Vagina (tissue), 2 donors: Measurements from ENCODE around the gene CAPN9.

Source experiments
- CTCF ChIP-seq, 3 experiments: fragments of 450-650 bp in 2 of 3; fragments of 200-600 bp in 1 of 3; sonication (generic) in 1 of 3; IDR thresholded peaks; one replicate each; pipeline ENCODE4 v1.5.1; 2017 to 2019; ENCODE audit warnings: antibody characterized with exemption in 3 of 3, mild to moderate bottlenecking in 2 of 3, moderate library complexity in 2 of 3
- POLR2A ChIP-seq, 2 donors: fragments of 450-650 bp; IDR thresholded peaks; one replicate each; pipeline ENCODE4 v1.6.1; 2017; ENCODE audit warnings: antibody characterized with exemption in 2 of 2, mild to moderate bottlenecking in 2 of 2, moderate library complexity in 2 of 2

- TF ChIP-seq CTCF (IDR thresholded peaks at IDR 0.05) (no peak), POLR2A (IDR thresholded peaks at IDR 0.05) (no peak)
Measured at GRCh38 chr1:230703679-230704385, 43.4 kb upstream of the CAPN9 start.
